Measurements from ENCODE around the gene PARVA. TPM values are rescaled to one million over a fixed set of nuclear protein-coding genes. Genes with fewer than 3 reads are reported as not detected.
A peak's percentile ranks its signal among the peaks of the same experiment; 100 is the strongest.

Gene PARVA
- total RNA-seq, 1 donor from 2014 or later: 15.1 TPM

DNA sequence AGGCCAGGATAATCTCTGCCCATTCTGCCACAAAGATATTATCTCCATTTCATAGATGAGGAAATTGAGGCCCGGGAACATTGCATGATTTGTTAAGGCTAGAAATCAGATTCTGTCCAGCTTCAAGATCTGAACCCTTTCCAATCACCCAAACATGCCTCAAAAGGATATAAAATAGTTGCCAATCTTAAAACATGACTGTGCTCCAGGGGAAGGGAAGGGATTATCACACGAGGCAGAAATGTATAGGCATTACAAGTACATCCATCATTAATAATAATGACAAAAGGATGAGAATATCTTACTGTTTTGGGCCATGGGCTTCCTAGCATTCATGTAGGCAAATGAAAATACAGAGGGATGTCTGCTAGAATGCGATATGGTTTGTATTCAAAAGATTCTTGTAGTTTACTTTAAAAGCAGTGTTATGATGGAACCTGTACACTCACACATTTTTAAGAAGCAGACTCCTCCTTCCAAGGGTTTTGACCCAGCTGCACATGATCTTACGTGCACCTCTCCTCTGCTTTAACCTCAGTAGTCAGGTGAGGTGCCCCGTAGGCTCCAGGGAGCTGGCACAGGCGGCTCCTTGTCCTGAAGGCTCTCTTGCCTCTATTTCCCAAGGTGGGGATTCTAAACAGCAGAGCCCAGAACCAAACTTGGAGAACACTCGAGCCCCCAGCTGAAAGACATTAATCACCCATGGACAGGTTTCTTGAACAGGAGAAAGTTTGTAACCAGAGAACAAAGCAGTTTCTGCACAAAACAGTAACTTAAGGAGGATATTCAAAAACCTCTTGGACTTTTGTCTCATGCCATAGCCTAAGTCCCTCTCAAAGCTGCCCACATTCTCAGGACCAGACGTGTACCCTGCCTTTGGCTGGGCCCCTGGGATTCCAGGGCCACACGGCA lies 36.0 kb downstream of the PARVA start:
- no peaks in the 10 kb centered on the region for H3K36me3 ChIP-seq (ENCODE audit: control insufficient read depth in 3 of 3, insufficient read depth in 3 of 3, low read length in 3 of 3)
- no peak overlapping the region for H3K4me3 ChIP-seq (ENCODE audit: low read length in 3 of 3)
- no peaks in the 10 kb centered on the region for H3K27me3 ChIP-seq (ENCODE audit: control insufficient read depth in 3 of 3, insufficient read depth in 3 of 3, low read length in 3 of 3)
- H3K9ac ChIP-seq (ENCODE audit: low read depth in 1 of 3, low read length in 3 of 3): peak overlapping the region in 1 of 3 donors; percentile 47
- H3K4me1 ChIP-seq (ENCODE audit: control insufficient read depth in 3 of 3, insufficient read depth in 3 of 3, low read length in 3 of 3): peaks cover 30 to 36% (median 34%) of the 10 kb centered on the region in 3 donors
- H3K27ac ChIP-seq (ENCODE audit: low read depth, low read length): no peak overlapping the region
- H3K9me3 ChIP-seq (ENCODE audit: control insufficient read depth in 3 of 3, low read length in 3 of 3): no peaks in the 10 kb centered on the region

DNA sequence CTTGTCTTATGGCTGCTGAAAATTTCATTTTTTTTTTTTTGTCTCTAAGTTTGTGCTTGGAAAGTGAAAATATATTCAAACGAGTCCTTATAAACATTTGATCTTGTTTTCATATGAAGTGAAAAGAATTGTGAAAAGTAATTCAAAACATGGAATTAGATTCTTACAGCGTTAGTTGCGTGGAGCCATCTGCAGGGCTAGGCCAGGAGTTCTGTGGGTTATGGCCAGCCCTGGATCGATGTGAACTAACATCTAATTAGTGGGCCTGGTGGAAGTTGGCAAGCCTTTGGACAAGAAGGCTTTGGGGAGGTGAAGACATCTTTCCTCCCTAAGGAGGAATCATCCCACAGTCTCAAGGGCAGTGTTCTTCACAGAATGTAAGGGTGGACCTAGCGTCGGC lies 37.2 kb downstream of the PARVA start:
- H3K9ac ChIP-seq (ENCODE audit: low read depth in 1 of 3, low read length in 3 of 3): no peak overlapping the region
- H3K27ac ChIP-seq (ENCODE audit: low read depth, low read length): no peak overlapping the region

DNA sequence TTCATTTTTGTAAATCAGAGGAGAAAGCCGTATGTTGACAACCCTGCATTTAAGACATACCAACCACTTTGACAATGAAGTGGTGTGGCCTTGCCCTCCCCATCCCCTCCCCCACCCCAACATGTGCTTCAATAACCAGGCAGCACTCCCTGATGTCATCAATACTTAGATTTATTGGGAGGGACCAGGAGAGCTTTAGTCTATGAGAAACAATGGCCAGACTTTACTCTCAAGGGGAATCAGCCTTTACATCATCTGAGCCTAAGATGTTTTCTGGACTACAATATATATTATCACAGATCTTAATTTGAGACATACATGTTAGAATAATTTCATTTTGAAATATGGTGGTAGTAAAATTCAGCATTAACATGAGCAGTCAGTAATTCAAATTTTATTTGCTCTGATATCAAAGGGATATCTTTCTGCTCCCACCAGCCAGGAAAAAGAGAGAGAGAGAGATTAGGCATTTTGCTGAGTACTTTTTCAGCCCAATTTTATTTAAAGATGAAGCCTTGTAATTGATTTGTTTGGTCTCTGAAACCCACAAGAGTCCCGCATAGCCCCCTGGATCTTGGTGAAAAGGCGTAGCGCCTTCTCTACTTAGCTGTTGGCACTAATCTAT lies 38.1 kb downstream of the PARVA start:
- H3K36me3 ChIP-seq (ENCODE audit: control insufficient read depth in 3 of 3, insufficient read depth in 3 of 3, low read length in 3 of 3): no peaks in the 10 kb centered on the region
- no peak overlapping the region for H3K9ac ChIP-seq (ENCODE audit: low read depth in 1 of 3, low read length in 3 of 3)
- H3K9me3 ChIP-seq (ENCODE audit: control insufficient read depth in 3 of 3, low read length in 3 of 3): no peaks in the 10 kb centered on the region
- no peak overlapping the region for H3K4me3 ChIP-seq (ENCODE audit: low read length in 3 of 3)
- H3K27me3 ChIP-seq (ENCODE audit: control insufficient read depth in 3 of 3, insufficient read depth in 3 of 3, low read length in 3 of 3): no peaks in the 10 kb centered on the region
- peaks cover 22 to 29% (median 24%) of the 10 kb centered on the region in 3 donors for H3K4me1 ChIP-seq (ENCODE audit: control insufficient read depth in 3 of 3, insufficient read depth in 3 of 3, low read length in 3 of 3)
- no peak overlapping the region for H3K27ac ChIP-seq (ENCODE audit: low read depth, low read length)

More for the DNA sequence above, 37.2 kb downstream of the PARVA start:
- H3K36me3 ChIP-seq (ENCODE audit: control insufficient read depth in 3 of 3, insufficient read depth in 3 of 3, low read length in 3 of 3): no peaks in the 10 kb centered on the region
- no peak overlapping the region for H3K4me3 ChIP-seq (ENCODE audit: low read length in 3 of 3)
- peaks cover 30 to 36% (median 30%) of the 10 kb centered on the region in 3 donors for H3K4me1 ChIP-seq (ENCODE audit: control insufficient read depth in 3 of 3, insufficient read depth in 3 of 3, low read length in 3 of 3)
- no peaks in the 10 kb centered on the region for H3K9me3 ChIP-seq (ENCODE audit: control insufficient read depth in 3 of 3, low read length in 3 of 3)
- H3K27me3 ChIP-seq (ENCODE audit: control insufficient read depth in 3 of 3, insufficient read depth in 3 of 3, low read length in 3 of 3): no peaks in the 10 kb centered on the region

DNA sequence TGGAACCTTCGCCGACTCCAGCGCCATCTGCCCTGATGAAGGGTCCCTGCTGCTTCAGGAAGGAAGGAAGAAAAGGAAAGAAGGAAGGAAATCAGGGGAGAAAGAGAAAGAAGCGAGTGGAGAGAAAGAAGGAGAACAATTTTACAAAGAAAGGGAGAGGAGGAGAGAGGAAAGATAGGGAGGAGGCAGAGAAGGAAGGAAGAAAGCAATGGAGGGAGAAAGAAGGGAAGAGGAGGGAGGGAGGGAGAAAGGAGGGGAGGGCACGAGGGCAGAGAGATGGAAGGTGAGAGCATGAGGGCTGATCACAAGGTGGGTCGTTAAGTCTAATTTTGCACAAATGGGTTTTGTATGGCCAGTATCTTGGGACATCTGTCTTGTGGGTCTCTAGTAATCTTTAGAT lies 39.2 kb downstream of the PARVA start:
- Histone ChIP-seq H3K36me3 (ENCODE audit: control insufficient read depth in 3 of 3, insufficient read depth in 3 of 3, low read length in 3 of 3) (no peaks in the 10 kb centered on the region), H3K27me3 (ENCODE audit: control insufficient read depth in 3 of 3, insufficient read depth in 3 of 3, low read length in 3 of 3) (no peaks in the 10 kb centered on the region), H3K4me3 (ENCODE audit: low read length in 3 of 3) (no peak overlapping the region), H3K9me3 (ENCODE audit: control insufficient read depth in 3 of 3, low read length in 3 of 3) (no peaks in the 10 kb centered on the region), H3K9ac (ENCODE audit: low read depth in 1 of 3, low read length in 3 of 3) (no peak overlapping the region), H3K27ac (ENCODE audit: low read depth, low read length) (no peak overlapping the region), H3K4me1 (ENCODE audit: control insufficient read depth in 3 of 3, insufficient read depth in 3 of 3, low read length in 3 of 3) (peaks cover 16 to 24% (median 20%) of the 10 kb centered on the region in 3 donors)

DNA sequence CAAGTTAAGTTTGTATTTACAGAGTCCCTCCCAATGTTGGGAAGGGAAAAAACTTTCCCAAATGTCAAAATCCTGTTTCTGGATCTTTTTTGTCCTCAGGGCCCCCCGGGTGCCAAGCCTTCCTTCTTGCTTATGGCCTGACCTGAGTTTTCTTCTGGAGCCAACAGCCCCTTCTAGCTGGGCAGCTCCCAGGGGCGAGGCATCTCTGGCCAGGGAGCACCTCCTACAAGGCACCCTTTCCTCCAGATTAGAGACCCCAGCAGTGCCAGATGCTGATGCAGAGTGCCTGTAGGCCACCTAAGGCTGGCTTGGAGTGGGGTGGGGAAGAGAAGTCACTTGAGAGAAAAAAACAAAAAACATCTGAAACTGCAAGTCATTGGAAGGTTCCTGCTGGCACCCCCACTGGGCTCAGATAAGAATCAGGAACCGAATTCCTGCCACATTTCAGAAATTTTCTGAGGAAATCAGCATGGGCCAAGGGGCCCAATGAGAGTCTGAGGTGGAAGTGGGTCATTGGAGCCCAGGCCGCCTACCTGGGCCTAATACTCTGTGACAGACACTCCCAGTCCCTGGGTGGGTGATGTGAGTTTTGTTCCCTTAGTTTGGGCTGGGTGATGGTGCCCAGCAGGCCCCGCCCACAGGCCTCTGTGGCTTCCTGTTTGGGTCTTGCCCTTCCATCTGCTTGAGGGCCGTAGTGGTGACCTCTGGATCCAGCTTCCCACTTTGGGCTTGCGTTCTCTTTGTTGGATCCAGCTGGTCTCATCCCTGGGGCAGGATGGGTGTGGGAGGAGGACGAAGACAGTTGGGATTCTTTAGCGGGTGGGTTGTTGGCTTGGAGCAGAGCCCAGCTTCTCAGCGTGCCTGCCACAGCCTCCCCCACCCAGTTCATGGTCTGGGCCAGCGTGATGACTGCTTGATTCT lies 40.6 kb downstream of the PARVA start:
- Histone ChIP-seq H3K9ac (ENCODE audit: low read depth in 1 of 3, low read length in 3 of 3) (no peak overlapping the region), H3K4me3 (ENCODE audit: low read length in 3 of 3) (no peak overlapping the region), H3K27me3 (ENCODE audit: control insufficient read depth in 3 of 3, insufficient read depth in 3 of 3, low read length in 3 of 3) (no peaks in the 10 kb centered on the region), H3K9me3 (ENCODE audit: control insufficient read depth in 3 of 3, low read length in 3 of 3) (no peaks in the 10 kb centered on the region), H3K4me1 (ENCODE audit: control insufficient read depth in 3 of 3, insufficient read depth in 3 of 3, low read length in 3 of 3) (peaks cover 9 to 14% (median 14%) of the 10 kb centered on the region in 3 donors), H3K27ac (ENCODE audit: low read depth, low read length) (no peak overlapping the region), H3K36me3 (ENCODE audit: control insufficient read depth in 3 of 3, insufficient read depth in 3 of 3, low read length in 3 of 3) (no peaks in the 10 kb centered on the region)

DNA sequence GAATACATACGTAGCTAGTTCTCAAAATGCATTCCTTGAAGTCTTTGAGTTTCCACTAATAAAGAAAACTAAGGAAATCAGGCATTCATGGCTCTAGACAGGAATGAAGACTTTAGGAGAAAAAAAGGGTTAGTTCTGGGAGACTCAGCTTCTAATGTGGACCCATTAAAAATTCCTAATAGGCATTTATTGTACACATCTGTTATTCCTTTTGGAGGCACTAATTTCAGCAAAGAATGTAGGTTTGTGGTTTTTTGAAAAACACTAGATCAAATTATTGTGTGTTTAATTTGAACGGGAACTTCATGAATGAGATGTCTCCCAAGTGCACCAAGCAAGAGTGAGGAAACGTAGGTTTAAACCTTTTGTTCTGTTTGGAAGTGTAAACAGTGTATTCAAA lies 42.7 kb downstream of the PARVA start:
- no peak overlapping the region for H3K9ac ChIP-seq (ENCODE audit: low read depth in 1 of 3, low read length in 3 of 3)
- no peaks in the 10 kb centered on the region for H3K36me3 ChIP-seq (ENCODE audit: control insufficient read depth in 3 of 3, insufficient read depth in 3 of 3, low read length in 3 of 3)
- no peaks in the 10 kb centered on the region for H3K27me3 ChIP-seq (ENCODE audit: control insufficient read depth in 3 of 3, insufficient read depth in 3 of 3, low read length in 3 of 3)
- H3K4me1 ChIP-seq (ENCODE audit: control insufficient read depth in 3 of 3, insufficient read depth in 3 of 3, low read length in 3 of 3): peaks cover 0 to under 1% (median 0%) of the 10 kb centered on the region in 3 donors
- H3K4me3 ChIP-seq (ENCODE audit: low read length in 3 of 3): no peak overlapping the region
- no peak overlapping the region for H3K27ac ChIP-seq (ENCODE audit: low read depth, low read length)
- no peaks in the 10 kb centered on the region for H3K9me3 ChIP-seq (ENCODE audit: control insufficient read depth in 3 of 3, low read length in 3 of 3)

DNA sequence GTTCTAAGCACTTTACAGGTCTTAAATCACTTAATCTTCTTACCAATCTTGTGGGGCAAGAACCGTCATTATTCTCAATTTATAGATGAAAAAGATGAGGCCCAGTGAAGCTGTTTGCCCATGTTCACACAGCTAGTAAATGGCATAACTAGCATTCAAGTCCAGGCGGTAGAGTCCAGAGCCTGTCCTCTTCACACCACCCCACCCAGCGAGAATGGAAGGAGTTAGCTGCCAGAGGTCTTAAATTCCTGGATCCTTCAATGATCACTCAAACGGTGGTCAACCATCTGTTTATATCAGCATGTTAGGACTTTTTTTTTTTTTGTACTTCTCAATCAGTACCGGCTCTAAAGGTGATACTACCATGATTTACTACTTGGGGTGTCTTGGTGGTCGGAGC lies 43.3 kb downstream of the PARVA start:
- no peak overlapping the region for H3K4me3 ChIP-seq (ENCODE audit: low read length in 3 of 3)
- no peaks in the 10 kb centered on the region for H3K4me1 ChIP-seq (ENCODE audit: control insufficient read depth in 3 of 3, insufficient read depth in 3 of 3, low read length in 3 of 3)
- H3K27ac ChIP-seq (ENCODE audit: low read depth, low read length): no peak overlapping the region
- no peaks in the 10 kb centered on the region for H3K9me3 ChIP-seq (ENCODE audit: control insufficient read depth in 3 of 3, low read length in 3 of 3)
- H3K9ac ChIP-seq (ENCODE audit: low read depth in 1 of 3, low read length in 3 of 3): no peak overlapping the region
- H3K27me3 ChIP-seq (ENCODE audit: control insufficient read depth in 3 of 3, insufficient read depth in 3 of 3, low read length in 3 of 3): no peaks in the 10 kb centered on the region
- H3K36me3 ChIP-seq (ENCODE audit: control insufficient read depth in 3 of 3, insufficient read depth in 3 of 3, low read length in 3 of 3): no peaks in the 10 kb centered on the region

DNA sequence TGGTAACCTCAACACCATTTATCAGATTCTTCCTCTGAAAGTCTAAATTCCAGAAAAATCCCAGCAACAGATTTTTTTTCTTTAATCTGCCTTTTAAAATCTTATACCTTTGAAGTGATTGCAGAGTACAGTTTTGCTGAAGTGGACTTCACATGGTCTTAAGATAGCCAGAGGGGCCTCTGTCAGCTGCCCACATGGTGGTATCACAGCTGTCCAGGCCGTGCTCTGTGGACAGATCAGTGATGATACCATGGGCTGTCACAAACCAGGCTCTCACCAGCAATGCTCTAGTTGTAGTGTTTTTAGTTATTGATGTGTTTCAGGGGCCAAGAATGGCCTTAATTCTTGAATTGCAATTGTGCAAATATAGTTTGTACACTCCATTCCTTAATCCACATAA lies 44.0 kb downstream of the PARVA start:
- Histone ChIP-seq H3K4me3 (ENCODE audit: low read length in 3 of 3) (no peak overlapping the region), H3K9ac (ENCODE audit: low read depth in 1 of 3, low read length in 3 of 3) (no peak overlapping the region), H3K36me3 (ENCODE audit: control insufficient read depth in 3 of 3, insufficient read depth in 3 of 3, low read length in 3 of 3) (no peaks in the 10 kb centered on the region), H3K27ac (ENCODE audit: low read depth, low read length) (no peak overlapping the region), H3K9me3 (ENCODE audit: control insufficient read depth in 3 of 3, low read length in 3 of 3) (no peaks in the 10 kb centered on the region), H3K4me1 (ENCODE audit: control insufficient read depth in 3 of 3, insufficient read depth in 3 of 3, low read length in 3 of 3) (no peaks in the 10 kb centered on the region), H3K27me3 (ENCODE audit: control insufficient read depth in 3 of 3, insufficient read depth in 3 of 3, low read length in 3 of 3) (no peaks in the 10 kb centered on the region)

DNA sequence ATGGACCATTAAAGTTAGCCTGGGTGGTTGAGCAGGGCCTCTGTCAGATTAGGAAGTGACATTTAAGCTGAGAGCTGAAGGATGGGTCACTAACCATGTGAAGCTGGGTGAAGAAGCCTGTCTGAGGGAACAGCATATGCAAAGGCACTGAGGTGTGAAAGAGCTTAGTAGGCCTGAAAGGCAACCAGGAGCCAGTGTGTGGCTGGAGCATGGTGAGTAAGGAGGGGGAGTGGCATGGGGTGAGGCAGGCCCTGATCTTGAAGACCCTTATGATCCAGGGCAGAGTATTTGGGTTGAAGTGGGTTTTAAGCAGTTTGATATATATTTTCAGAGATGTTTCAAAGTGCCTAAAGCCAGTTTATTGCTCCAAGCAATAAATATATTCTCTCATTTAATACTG lies 48.8 kb downstream of the PARVA start:
- no peaks in the 10 kb centered on the region for H3K9me3 ChIP-seq (ENCODE audit: control insufficient read depth in 3 of 3, low read length in 3 of 3)
- no peaks in the 10 kb centered on the region for H3K36me3 ChIP-seq (ENCODE audit: control insufficient read depth in 3 of 3, insufficient read depth in 3 of 3, low read length in 3 of 3)
- H3K27me3 ChIP-seq (ENCODE audit: control insufficient read depth in 3 of 3, insufficient read depth in 3 of 3, low read length in 3 of 3): no peaks in the 10 kb centered on the region
- H3K27ac ChIP-seq (ENCODE audit: low read depth, low read length): no peak overlapping the region
- peaks cover 2 to 6% (median 5%) of the 10 kb centered on the region in 3 donors for H3K4me1 ChIP-seq (ENCODE audit: control insufficient read depth in 3 of 3, insufficient read depth in 3 of 3, low read length in 3 of 3)
- H3K9ac ChIP-seq (ENCODE audit: low read depth in 1 of 3, low read length in 3 of 3): no peak overlapping the region
- H3K4me3 ChIP-seq (ENCODE audit: low read length in 3 of 3): no peak overlapping the region

Measured in skeletal muscle tissue (tissue), 4 donors.